Measurements from ENCODE around the gene NLRX1.

NLRX1 gene

GRCh38 chr11:119144825-119145486 lies 23.6 kb upstream of the NLRX1 start:
- TF ChIP-seq FOXP2 (optimal IDR thresholded peaks at IDR 0.05; ENCODE audit: borderline replicate concordance, extremely low read depth, extremely low read length, insufficient read depth), result no peak
- TF ChIP-seq POLR2AphosphoS5 (IDR thresholded peaks at IDR 0.05; ENCODE audit: low read depth, low read length), result no peak
- no peak for TF ChIP-seq REST (IDR thresholded peaks at IDR 0.05; ENCODE audit: insufficient read depth in 1 of 2, low read depth in 2 of 2, low read length in 2 of 2)
- no peak for TF ChIP-seq TAF1 (IDR thresholded peaks at IDR 0.05; ENCODE audit: borderline replicate concordance, insufficient read depth, low read length)
- no peak for TF ChIP-seq SIN3A (IDR thresholded peaks at IDR 0.05; ENCODE audit: borderline replicate concordance, insufficient read depth, low read length)

GRCh38 chr11:119145551-119145950 lies 23.0 kb upstream of the NLRX1 start:
- no peak for TF ChIP-seq REST (IDR thresholded peaks at IDR 0.05; ENCODE audit: insufficient read depth in 1 of 2, low read depth in 2 of 2, low read length in 2 of 2)
- no peak for TF ChIP-seq FOXP2 (optimal IDR thresholded peaks at IDR 0.05; ENCODE audit: borderline replicate concordance, extremely low read depth, extremely low read length, insufficient read depth)
- TF ChIP-seq TAF1 (IDR thresholded peaks at IDR 0.05; ENCODE audit: borderline replicate concordance, insufficient read depth, low read length), result no peak
- no peak for TF ChIP-seq POLR2AphosphoS5 (IDR thresholded peaks at IDR 0.05; ENCODE audit: low read depth, low read length)
- no peak for TF ChIP-seq SIN3A (IDR thresholded peaks at IDR 0.05; ENCODE audit: borderline replicate concordance, insufficient read depth, low read length)

- no peak for TF ChIP-seq TAF1 (IDR thresholded peaks at IDR 0.05; ENCODE audit: borderline replicate concordance, insufficient read depth, low read length)
- TF ChIP-seq POLR2AphosphoS5 (IDR thresholded peaks at IDR 0.05; ENCODE audit: low read depth, low read length), result no peak
- no peak for TF ChIP-seq REST (IDR thresholded peaks at IDR 0.05; ENCODE audit: insufficient read depth in 1 of 2, low read depth in 2 of 2, low read length in 2 of 2)
Observed at GRCh38 chr11:119147604-119148333, 20.8 kb upstream of the NLRX1 start.

- no peak for TF ChIP-seq SIN3A (IDR thresholded peaks at IDR 0.05; ENCODE audit: borderline replicate concordance, insufficient read depth, low read length)
- no peak for TF ChIP-seq FOXP2 (optimal IDR thresholded peaks at IDR 0.05; ENCODE audit: borderline replicate concordance, extremely low read depth, extremely low read length, insufficient read depth)
- TF ChIP-seq REST (IDR thresholded peaks at IDR 0.05; ENCODE audit: insufficient read depth in 1 of 2, low read depth in 2 of 2, low read length in 2 of 2), result no peak
- no peak for TF ChIP-seq POLR2AphosphoS5 (IDR thresholded peaks at IDR 0.05; ENCODE audit: low read depth, low read length)
- no peak for TF ChIP-seq TAF1 (IDR thresholded peaks at IDR 0.05; ENCODE audit: borderline replicate concordance, insufficient read depth, low read length)
Observed at GRCh38 chr11:119148720-119149017, 19.9 kb upstream of the NLRX1 start.
